HG02973 (cell line): Measurements from ENCODE around the gene PAPSS1.
"Not testable (repeated sequence)": the region's sequence is repeated elsewhere in the genome, so short reads cannot be mapped to it uniquely, and the experiment has no call there.

Source experiments
- ATAC-seq: cut with Tn5 transposase; IDR thresholded peaks from one replicate; pipeline ENCODE4 v1.9.1; 2021; ENCODE audit warnings: moderate library complexity; ENCODE audit not compliant: unreplicated experiment

The PAPSS1 gene

GRCh38 chr4:107726131-107726925, 6.3 kb upstream of the PAPSS1 start:
- ATAC-seq, result not testable (repeated sequence)

GRCh38 chr4:107725281-107725859, 5.3 kb upstream of the PAPSS1 start:
- no peak for ATAC-seq

GRCh38 chr4:107723331-107723730, 3.3 kb upstream of the PAPSS1 start:
- ATAC-seq, result not testable (repeated sequence)

GRCh38 chr4:107721436-107722100, 1.5 kb upstream of the PAPSS1 start:
- ATAC-seq, result no peak

GRCh38 chr4:107719207-107719921, 670 bp downstream of the PAPSS1 start:
- peak; percentile 5 for ATAC-seq

GRCh38 chr4:107718351-107718965, 1.6 kb downstream of the PAPSS1 start:
- peak; percentile 30 for ATAC-seq

GRCh38 chr4:107714256-107714655, 5.8 kb downstream of the PAPSS1 start:
- ATAC-seq, result no peak

- no peak for ATAC-seq
Observed at GRCh38 chr4:107712236-107712635, 7.8 kb downstream of the PAPSS1 start.

GRCh38 chr4:107711831-107712230, 8.2 kb downstream of the PAPSS1 start:
- ATAC-seq, result no peak

GRCh38 chr4:107710493-107711459, 9.3 kb downstream of the PAPSS1 start:
- ATAC-seq, result no peak

GRCh38 chr4:107709916-107710315, 10.1 kb downstream of the PAPSS1 start:
- no peak for ATAC-seq

- ATAC-seq, result no peak
Observed at GRCh38 chr4:107708225-107708624, 11.8 kb downstream of the PAPSS1 start.

GRCh38 chr4:107705742-107706556, 14.1 kb downstream of the PAPSS1 start:
- no peak for ATAC-seq

- no peak for ATAC-seq
Observed at GRCh38 chr4:107701565-107701964, 18.5 kb downstream of the PAPSS1 start.

GRCh38 chr4:107699466-107700206, 20.4 kb downstream of the PAPSS1 start:
- ATAC-seq, result no peak

GRCh38 chr4:107696187-107696586, 23.8 kb downstream of the PAPSS1 start:
- not testable (repeated sequence) for ATAC-seq

GRCh38 chr4:107693132-107693531, 26.9 kb downstream of the PAPSS1 start:
- ATAC-seq, result no peak

GRCh38 chr4:107692202-107692601, 27.8 kb downstream of the PAPSS1 start:
- ATAC-seq, result no peak
